ENCODE measurements around the gene EPG5. TPM values are rescaled to one million over a fixed set of nuclear protein-coding genes. Genes with fewer than 3 reads are reported as not detected.

The EPG5 gene
- total RNA-seq, 1 experiment from 2014 or later, result 11.5 TPM

DNA sequence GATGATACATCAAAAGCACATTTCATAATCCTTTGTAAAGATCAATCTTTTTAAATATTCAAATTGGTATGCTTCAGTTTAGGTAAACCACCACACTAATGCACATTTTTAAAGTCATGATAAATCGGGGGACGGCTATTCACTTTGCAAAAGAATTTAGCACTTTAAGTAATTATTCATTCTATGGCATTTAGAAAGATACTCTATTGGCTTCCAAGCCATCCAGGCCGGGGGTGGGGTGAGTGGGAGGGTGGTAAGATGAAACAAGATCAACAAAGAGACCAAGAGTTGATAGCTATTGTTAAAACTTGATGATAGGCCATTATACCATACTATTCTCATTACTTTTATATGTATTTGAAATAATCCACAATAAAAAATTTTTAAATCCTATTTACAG lies 41.0 kb downstream of the EPG5 start:
- DNase-seq (ENCODE audit: low read depth), result no peak

DNA sequence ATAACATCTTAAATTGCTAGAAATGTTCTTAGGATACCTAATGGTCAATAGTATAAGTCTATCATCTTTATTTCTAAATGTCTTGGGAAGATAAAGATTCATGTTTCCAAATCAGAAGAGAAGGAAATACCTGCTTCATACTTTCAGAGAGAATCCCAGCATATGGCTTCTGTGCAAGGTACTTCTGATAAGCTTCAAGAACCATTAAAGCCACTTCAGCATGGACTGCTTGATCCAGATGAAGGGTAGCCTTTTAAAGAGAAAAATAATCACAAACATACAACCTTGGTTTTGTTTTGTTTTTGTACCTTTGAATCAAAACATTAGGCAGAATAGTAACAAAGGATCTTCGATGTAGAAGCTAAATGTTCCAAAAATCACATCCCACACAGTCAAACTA lies 44.0 kb downstream of the EPG5 start:
- no peak for DNase-seq (ENCODE audit: low read depth)

DNA sequence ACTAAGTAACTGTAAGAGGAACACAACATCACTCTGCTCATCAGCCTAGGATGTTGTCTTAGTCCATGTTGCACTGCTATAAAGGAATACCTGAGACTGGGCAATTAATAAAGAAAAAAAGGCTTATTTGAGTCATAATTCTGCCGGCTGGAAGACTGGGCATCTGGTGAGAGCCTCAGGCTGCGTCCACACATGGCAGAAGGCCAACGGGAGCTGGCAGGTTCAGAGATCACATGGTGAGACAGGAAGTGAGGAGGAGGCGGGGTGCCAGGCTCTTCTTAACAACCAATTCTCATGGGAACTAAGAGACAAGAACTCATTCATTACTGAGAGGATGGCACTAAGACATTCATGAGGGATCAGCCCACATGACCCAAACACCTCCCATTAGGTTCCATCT lies 46.8 kb downstream of the EPG5 start:
- peak; percentile 93 for DNase-seq (ENCODE audit: low read depth)

DNA sequence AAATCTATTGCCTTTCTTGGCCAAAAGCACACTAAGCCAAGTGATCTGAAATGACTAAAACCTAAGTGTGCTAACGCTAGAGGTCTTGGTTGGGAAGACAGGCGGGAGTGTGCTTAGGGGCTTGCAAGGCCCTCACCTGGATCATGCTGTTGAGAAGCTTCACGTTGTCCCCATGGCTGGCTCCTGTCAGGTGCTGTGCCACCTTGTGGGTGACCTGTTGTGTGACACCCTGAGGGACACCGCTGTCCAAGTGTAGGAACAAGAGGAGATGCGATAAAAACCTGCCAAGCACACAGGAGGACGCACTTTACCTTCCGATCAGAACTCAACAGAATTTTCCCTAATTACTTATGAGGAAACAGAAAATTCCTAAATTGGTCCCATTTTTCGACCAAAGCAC lies 50.8 kb downstream of the EPG5 start:
- no peak for DNase-seq (ENCODE audit: low read depth)

DNA sequence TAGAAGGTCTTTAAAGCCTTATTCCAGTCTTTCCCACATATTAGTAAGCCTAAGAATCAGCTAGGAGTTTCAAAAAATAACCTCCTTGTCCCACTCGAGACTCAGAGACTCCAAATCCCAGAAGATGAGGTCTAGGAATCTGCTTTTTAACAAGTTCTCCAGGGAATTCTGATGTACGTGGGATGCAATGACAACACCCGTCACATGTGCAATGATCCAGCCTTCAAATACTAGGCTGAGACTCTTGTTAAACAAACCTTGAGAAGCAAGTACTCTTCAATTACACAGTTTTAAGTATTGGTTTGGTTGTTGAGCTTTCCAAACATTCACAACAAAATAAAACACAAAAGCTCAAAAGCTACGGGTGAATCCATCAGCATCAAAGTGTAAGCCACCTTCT lies 53.9 kb downstream of the EPG5 start:
- DNase-seq (ENCODE audit: low read depth), result no peak

DNA sequence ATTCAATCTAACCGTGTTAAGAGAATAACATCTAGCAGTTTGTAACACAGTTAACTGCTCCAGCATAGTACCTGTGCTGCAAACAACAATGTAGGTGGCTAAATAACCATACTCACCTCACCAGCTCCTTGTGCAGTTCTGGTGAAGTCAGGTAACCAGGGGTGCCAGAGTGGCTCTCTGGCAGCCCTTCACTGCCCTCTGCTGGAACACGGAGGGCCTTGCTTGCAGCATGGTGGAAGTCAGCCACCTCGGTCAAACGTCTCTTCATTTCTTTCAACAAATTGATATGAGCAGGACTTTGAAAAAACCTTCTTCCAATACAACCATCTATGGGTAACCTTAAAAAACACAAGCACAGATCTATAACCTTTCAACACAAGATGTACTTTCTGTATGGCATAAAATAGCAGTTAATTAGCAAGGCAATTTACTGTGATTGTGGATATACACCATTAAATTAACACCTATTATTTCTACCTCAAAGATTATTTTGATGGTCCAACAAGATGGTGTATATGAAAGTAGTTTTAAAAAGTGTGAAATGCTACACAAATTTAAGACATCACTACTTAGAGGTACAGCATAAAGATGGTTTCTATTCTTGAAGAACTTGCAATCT lies 56.6 kb downstream of the EPG5 start:
- peak; percentile 27 for DNase-seq (ENCODE audit: low read depth)

DNA sequence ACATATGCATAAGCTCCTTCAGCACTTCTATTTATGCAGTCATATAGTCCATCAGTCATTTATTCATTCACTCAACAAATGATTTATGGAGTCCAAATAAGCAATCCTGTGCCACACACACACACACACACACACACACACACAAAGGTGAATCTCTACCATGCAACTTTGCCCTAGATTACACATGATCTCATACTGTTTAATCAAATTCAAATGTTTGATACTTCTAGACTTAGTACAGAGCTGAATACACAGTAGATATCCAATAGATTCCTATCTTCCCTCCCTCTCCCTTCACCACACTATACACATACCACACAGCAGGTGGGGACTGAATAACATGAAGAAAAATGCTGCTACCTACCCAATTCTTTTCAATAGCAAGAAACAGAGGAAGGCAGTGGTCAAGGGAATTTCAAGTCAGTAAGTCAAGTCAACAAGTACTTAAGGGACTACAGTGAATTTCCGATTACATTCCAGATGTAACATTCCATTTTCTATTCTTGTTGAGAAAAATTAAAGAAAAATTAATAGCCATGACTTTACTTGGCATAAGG lies 65.4 kb downstream of the EPG5 start:
- no peak for DNase-seq (ENCODE audit: low read depth)

DNA sequence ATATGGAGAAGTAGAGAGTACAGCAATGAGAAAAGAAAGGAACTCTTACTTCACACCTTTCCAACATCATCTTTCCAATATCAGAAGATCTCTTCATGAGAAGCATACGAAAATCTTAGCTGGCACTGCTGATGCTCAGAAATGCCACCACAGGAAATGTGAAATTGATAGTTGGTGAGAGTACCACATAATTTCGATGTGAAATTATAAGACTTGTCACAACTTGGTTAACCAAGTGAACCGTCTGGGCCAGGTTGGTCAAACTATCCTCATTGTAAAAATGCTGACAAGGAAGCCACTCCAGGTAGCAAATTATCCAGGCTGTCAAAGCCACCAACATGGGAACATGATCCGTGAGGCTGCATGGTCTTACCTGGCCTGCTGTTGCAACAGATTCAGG lies 66.5 kb downstream of the EPG5 start:
- no peak for DNase-seq (ENCODE audit: low read depth)

DNA sequence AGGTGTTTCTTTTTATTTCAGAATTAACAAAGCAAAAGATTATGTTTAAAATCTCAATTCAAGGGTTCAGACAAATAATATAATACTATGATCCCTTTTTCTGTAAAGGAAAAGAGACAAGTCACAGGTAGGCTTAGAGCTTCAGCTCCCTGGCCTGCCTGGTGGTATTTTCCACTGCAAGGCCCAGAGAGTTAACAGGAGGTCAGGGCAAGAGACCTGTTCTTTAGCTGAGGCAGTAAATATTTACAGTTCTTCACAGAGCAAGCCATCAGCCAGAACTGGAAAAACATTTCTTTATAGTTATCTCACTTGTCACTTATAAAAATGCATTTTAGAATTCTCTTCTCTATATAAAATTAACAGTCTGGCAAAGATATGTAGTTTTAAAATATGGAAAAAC lies 70.1 kb downstream of the EPG5 start:
- DNase-seq (ENCODE audit: low read depth), result no peak

DNA sequence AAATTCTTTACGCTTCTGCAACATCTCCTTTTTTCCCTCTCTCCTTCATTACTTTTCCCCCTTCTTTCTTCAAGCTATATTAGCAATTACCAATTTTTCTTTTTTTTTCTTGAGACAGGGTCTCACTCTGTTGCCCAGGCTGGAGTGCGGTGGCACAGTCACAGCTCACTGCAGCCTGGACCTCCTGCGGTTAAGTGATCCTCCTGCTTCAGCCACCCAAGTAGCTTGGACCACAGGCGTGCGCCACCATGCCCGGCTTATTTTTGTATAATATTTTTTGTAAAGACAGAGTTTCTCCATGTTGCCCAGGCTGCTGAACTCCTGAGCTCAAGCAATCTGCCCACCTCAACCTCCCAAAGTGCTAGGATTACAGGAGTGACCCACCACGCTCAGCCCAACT lies 70.7 kb downstream of the EPG5 start:
- no peak for DNase-seq (ENCODE audit: low read depth)

DNA sequence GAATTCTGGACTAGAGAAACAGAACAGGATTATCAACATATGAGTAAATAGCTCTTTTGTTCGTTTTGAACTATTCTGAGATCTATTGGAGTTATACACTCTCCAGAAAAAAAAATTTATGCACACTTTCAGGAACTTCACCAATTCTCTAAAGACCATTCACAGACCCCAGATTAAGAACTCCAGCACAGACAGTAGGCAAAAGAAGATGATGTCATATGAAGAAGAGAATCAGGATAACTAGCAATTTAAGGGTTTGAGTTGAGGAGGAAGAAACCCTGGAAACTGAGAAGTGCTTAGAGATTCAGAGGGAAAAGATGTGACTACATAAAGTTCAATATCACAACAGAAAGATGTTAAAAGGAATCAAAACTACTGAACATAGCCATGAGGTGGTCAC lies 71.8 kb downstream of the EPG5 start:
- DNase-seq (ENCODE audit: low read depth), result no peak

DNA sequence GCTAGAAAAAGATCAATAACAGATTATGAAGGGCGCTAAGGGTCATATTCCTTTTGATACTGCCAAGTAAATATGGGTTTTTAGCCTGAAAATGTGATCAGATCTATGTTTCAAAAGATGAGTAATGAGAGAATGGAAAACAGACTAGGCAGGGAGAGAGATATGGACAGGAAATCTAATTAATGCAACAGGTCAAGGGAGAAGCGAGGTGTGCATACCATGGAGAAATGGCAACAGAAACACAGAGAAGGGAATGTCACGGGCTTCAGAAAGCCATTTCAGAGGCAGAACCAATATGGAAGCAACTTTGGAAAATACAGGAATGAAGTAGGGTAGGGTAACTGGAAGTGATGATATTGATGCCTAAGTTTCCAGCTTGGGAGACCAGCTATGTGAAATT lies 72.3 kb downstream of the EPG5 start:
- no peak for DNase-seq (ENCODE audit: low read depth)

DNA sequence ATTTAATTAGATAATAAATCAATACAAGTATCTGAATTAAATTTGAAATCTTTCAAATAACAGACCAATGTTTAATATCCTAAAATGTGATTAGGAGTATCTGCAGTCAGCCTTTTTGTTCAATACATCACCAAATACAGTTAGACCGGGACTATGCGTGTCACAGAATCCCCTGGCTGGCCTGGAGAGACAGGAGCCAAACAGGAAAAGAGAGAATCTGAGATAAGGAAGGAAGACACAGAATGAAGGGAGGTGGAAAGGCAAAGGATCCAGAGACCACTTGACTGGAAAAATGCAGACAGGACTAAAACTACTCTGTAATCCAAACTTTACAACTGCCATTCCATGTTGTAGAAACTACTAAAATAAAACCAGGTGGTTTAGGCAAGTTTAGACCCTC lies 75.3 kb downstream of the EPG5 start:
- DNase-seq (ENCODE audit: low read depth), result no peak

DNA sequence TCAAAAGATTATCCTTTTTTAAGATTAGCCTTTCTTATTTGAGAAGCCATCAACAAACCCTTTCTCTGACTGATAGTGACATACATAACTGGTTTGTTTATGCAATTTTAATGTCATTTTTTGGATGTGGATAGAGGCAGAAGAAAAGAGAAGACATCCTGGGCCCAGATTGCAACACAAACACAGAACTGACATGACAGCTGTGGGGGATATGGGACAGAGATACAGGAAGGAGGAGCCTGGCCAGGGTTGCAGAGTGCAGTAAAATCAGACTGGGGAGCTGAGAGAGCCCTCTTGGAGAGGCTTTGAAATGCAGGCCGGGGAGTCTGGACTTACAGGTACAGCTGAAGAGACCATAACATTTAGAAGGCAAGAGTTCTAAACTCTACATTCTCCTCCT lies 76.5 kb downstream of the EPG5 start:
- DNase-seq (ENCODE audit: low read depth), result no peak

DNA sequence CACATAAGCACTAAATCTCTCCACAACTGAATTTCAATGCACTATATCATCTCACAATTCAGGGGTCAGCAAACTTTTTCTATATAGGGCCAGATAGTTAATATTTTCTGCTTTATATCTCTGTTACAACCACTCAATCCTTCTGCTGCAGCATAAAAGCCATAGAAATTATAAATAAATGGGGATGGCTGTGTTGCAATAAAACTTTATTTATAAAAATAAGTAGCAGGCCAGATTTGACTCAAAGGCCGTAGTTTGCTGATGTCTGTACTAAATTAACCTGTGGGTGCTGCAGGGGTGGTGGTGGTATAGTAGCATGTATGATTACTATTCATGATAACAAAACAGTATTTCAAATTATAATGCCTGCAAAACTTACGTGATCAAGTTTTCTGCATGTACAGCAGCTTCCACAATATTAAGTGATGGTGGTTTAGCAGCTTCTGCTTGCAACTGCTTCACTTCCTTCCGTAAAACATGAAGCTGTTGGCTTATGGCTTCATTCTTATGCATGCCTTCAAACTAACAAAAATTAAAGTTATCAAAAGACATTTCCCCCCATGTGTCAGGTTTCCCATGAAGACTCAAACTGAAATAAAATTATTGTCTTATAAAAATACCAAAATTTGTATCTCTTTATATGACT lies 77.6 kb downstream of the EPG5 start:
- no peak for DNase-seq (ENCODE audit: low read depth)

DNA sequence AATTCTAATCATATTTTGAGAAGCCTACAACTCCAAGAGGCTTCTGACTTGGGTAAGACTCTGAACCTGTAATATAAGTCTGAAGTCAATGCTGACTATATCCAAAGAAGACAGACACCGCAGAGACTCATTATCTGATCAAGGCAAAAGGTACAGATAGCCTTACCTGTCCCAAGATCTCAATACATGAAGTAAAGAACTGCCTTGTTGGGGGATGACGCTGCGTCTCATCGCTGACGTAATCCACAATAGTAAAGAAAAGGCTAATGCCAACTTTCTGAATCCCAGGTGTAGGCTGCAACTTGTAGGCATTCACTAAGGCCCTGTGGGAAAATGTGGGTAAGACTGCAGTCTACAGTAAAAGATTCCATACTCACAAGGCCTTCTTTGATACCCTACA lies 79.5 kb downstream of the EPG5 start:
- no peak for DNase-seq (ENCODE audit: low read depth)

DNA sequence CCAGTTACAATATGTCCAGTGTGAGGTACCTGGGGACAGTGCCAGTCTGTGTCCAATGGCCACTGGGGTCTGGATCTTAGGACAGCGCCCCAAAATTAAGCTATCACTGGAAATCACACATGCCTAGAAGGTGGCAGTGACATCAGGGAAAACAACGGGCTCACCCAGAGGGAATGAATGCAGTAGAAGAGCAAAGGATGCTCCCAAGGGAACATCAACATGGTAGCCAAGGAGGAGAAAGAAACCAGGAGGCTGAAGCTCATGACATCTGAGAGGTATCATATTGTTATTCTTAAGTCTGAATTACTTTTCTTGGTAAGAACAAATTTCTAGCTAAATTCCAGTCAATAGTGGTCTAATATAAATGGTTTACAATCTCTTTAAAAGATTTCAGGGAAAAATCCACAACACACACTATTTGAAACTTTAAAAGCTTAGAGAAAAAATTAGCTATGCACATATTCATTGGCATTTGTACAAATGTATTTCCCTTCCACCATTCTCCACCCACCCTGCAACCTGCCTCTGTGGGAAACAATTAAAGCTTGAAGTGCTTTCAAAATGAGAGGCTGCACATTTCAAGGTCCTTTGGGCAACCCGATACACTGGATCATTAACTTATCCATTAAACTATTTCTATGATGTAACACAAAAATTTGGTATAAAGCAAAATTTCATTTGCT lies 86.1 kb downstream of the EPG5 start:
- no peak for DNase-seq (ENCODE audit: low read depth)

DNA sequence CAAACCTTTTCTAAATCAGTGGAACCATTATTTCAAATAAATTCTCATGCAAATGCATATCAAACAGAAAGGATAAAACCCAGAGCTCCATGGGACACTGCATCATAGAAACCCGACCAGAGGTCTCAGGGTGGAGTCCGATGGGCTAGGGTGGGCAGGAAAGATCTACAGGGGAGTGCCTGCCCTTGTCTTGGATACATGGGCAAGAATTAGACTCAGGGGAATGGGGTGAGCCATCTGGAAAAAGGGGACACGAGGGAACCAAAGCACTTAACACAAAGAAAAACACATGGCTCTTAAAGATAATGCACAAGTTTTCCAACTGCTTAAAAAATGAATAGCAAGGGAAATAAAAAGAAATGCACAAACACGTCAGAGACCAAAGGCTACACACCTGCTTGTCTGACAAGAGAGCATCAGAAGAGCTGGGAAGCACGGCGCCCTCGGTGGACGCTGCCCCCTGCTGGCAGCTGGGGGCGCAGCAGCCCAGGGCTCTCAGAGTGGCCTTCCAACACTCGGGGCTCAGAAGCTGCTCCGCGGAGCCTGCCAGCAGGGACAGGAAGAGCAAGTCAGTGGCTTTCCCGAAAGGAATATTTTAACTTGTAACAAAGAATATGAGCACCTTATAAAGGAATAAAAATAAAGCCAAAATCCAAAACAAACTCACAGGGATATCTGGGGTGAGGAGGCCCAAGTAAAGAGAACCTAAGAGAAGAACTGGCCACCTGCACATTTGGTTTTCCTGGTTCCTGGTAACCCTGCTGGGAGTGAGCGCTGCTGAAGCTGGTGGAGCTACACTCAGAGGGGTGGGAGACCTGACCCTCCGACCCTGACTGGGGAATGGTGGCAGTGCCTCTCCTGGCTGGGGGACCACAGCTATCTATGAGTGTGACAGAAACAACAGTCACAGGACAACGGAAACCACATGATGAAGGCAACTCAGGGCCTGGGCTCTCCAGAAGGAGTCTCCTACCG lies 87.2 kb downstream of the EPG5 start:
- peak; percentile 55 for DNase-seq (ENCODE audit: low read depth)

DNA sequence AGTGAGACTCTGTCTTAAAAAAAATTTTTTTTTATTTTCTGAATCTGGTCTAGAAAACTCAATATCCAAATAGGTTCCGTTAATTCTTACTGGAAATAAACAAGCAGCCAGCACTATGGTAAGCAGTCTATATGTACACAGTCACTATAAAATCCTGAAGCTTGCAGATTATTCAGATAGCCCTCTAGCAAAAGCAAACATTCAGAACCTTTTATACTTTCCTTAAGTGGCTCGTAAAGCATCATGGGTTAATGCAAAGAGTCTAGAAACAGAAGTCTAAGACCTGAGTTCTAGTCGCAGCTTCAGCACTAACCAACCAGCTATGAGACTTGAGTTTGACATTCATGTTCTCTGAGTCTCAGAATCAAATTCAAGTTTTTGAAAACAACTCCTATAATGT lies 89.7 kb downstream of the EPG5 start:
- no peak for DNase-seq (ENCODE audit: low read depth)

DNA sequence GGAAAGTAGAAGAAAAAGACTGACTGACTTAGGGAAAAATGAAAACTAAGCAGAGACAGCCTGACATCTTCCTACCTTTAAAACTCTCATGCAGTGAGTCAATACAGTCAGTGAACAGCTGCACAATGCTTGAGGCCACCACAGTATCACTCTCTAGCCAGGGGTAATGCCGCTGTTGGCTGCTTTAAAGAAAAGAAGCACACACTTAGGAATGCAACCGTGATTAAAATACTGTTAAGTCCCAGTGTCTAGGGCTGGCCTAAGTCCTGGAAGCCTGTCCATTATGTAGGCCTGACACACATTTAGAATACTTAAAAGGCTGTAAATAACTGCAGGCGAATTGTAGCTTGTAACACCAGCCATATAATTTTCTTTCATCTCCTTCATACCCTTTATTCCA lies 91.0 kb downstream of the EPG5 start:
- peak; percentile 46 for DNase-seq (ENCODE audit: low read depth)

DNA sequence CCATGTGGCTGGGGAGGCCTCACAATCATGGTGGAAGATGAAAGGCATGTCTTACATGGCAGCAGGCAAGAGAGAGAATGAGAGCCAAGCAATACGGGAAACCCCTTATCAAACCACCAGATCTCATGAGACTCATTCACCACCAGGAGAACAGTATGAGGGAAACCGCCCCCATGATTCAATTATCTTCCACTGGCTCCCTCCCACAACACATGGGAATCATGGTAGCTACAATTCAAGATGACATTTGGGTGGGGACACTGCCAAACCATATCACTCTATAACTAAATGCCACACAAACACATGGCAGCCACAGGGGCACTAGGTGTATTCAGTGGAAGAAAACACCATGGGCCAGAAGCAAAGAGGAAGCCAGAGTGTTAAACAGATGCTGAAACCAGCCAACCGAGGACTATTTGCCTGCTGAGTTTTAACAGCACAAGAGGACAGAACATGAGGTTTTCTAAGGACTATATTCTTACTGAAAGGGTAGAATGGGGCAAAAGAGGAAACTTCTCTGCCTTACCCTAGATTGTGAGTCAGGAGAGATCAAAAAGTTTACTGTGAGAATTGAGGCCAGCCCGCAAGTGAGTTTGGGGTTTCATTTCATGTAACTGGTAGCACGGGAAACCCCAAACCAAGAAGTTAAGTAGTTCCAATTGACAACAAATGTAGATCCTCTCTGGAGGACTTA lies 92.5 kb downstream of the EPG5 start:
- DNase-seq (ENCODE audit: low read depth), result peak; percentile 78

Data from RPMI7951 (cell line).